ENCODE data around the gene PIGC. TPM values are rescaled to one million over a fixed set of nuclear protein-coding genes. Genes with fewer than 3 reads are reported as not detected.
A peak's percentile ranks its signal among the peaks of the same experiment; 100 is the strongest.

The PIGC gene
- polyA plus RNA-seq (ENCODE audit: insufficient read length in 4 of 4) = 10 to 100 TPM; 45.0 to 58.4 (median 50.3) TPM

GRCh38 chr1:172443666-172444453 lies at the start of gene PIGC:
Gene PIGC (minus strand): TSS chr1:172444069. CDS start chr1:172442622, 1,447 bp downstream.
- peak in 3 of 4 donors; percentile 68 to 77 (median 69) for DNase-seq (ENCODE audit: low read depth in 4 of 4, low spot score in 3 of 4)

GRCh38 chr1:172492421-172492820 lies 48.6 kb upstream of the PIGC start:
- DNase-seq (ENCODE audit: low read depth in 4 of 4, low spot score in 3 of 4) = no peak

- DNase-seq (ENCODE audit: low read depth in 4 of 4, low spot score in 3 of 4) = no peak
Measured at GRCh38 chr1:172489847-172490246, 46.0 kb upstream of the PIGC start.

GRCh38 chr1:172488393-172488792 lies 44.5 kb upstream of the PIGC start:
- DNase-seq (ENCODE audit: low read depth in 4 of 4, low spot score in 3 of 4) = no peak

- no peak for DNase-seq (ENCODE audit: low read depth in 4 of 4, low spot score in 3 of 4)
Measured at GRCh38 chr1:172487550-172487949, 43.7 kb upstream of the PIGC start.

- no peak for DNase-seq (ENCODE audit: low read depth in 4 of 4, low spot score in 3 of 4)
Measured at GRCh38 chr1:172486805-172487454, 43.1 kb upstream of the PIGC start.

- no peak for DNase-seq (ENCODE audit: low read depth in 4 of 4, low spot score in 3 of 4)
Measured at GRCh38 chr1:172485626-172486025, 41.8 kb upstream of the PIGC start.

- DNase-seq (ENCODE audit: low read depth in 4 of 4, low spot score in 3 of 4) = no peak
Measured at GRCh38 chr1:172484252-172484651, 40.4 kb upstream of the PIGC start.

GRCh38 chr1:172483448-172483847 lies 39.6 kb upstream of the PIGC start:
- DNase-seq (ENCODE audit: low read depth in 4 of 4, low spot score in 3 of 4) = no peak

- DNase-seq (ENCODE audit: low read depth in 4 of 4, low spot score in 3 of 4) = no peak
Measured at GRCh38 chr1:172482044-172482443, 38.2 kb upstream of the PIGC start.

- DNase-seq (ENCODE audit: low read depth in 4 of 4, low spot score in 3 of 4) = no peak
Measured at GRCh38 chr1:172480431-172480830, 36.6 kb upstream of the PIGC start.

GRCh38 chr1:172478485-172478884 lies 34.6 kb upstream of the PIGC start:
- no peak for DNase-seq (ENCODE audit: low read depth in 4 of 4, low spot score in 3 of 4)

- DNase-seq (ENCODE audit: low read depth in 4 of 4, low spot score in 3 of 4) = no peak
Measured at GRCh38 chr1:172477741-172478140, 33.9 kb upstream of the PIGC start.

- DNase-seq (ENCODE audit: low read depth in 4 of 4, low spot score in 3 of 4) = no peak
Measured at GRCh38 chr1:172477216-172477615, 33.3 kb upstream of the PIGC start.

- no peak for DNase-seq (ENCODE audit: low read depth in 4 of 4, low spot score in 3 of 4)
Measured at GRCh38 chr1:172476218-172476811, 32.4 kb upstream of the PIGC start.

- no peak for DNase-seq (ENCODE audit: low read depth in 4 of 4, low spot score in 3 of 4)
Measured at GRCh38 chr1:172473842-172474241, 30.0 kb upstream of the PIGC start.

GRCh38 chr1:172473302-172473701 lies 29.4 kb upstream of the PIGC start:
- DNase-seq (ENCODE audit: low read depth in 4 of 4, low spot score in 3 of 4) = no peak

- no peak for DNase-seq (ENCODE audit: low read depth in 4 of 4, low spot score in 3 of 4)
Measured at GRCh38 chr1:172472495-172472894, 28.6 kb upstream of the PIGC start.

GRCh38 chr1:172471666-172472065 lies 27.8 kb upstream of the PIGC start:
- no peak for DNase-seq (ENCODE audit: low read depth in 4 of 4, low spot score in 3 of 4)

GRCh38 chr1:172470149-172470548 lies 26.3 kb upstream of the PIGC start:
- no peak for DNase-seq (ENCODE audit: low read depth in 4 of 4, low spot score in 3 of 4)

- DNase-seq (ENCODE audit: low read depth in 4 of 4, low spot score in 3 of 4) = no peak
Measured at GRCh38 chr1:172469717-172470116, 25.8 kb upstream of the PIGC start.

GRCh38 chr1:172468296-172468695 lies 24.4 kb upstream of the PIGC start:
- no peak for DNase-seq (ENCODE audit: low read depth in 4 of 4, low spot score in 3 of 4)
